Tibial artery (tissue), 4 donors: Measurements from ENCODE around the gene KIF1A.

Experiments
- DNase-seq, 2 donors: peaks; one replicate each; pipeline ENCODE4 v3.0.0-alpha.2; 2019
- H3K27ac ChIP-seq, 2 donors: fragments of 200-600 bp; sonication (generic) in 1 of 2; 1 replicate in 1 of 2; 2 replicates in 1 of 2; pipeline ENCODE4 v1.5.1; 2018 to 2019; ENCODE audit warnings: mild to moderate bottlenecking in 1 of 2
- H3K27me3 ChIP-seq, 2 donors: fragments of 200-600 bp; sonication (generic) in 1 of 2; one replicate each; pipeline versions ENCODE4 v1.5.1 to v1.6.0; 2016 to 2019
- H3K36me3 ChIP-seq, 3 donors: fragments of 200-600 bp; sonication (generic) in 2 of 3; one replicate each; pipeline ENCODE4 v1.5.1; 2016 to 2019; ENCODE audit warnings: mild to moderate bottlenecking in 2 of 3
- H3K4me1 ChIP-seq, 4 donors: fragments of 200-600 bp; sonication (generic) in 2 of 4; 1 replicate in 3 of 4; 2 replicates in 1 of 4; pipeline ENCODE4 v1.5.1; 2016 to 2019
- H3K4me3 ChIP-seq, 2 donors: fragments of 200-600 bp; sonication (generic) in 1 of 2; 1 replicate in 1 of 2; 2 replicates in 1 of 2; pipeline ENCODE4 v1.5.1; 2018 to 2019; ENCODE audit warnings: mild to moderate bottlenecking in 2 of 2
- H3K9me3 ChIP-seq, 3 donors: fragments of 200-600 bp; sonication (generic) in 1 of 3; one replicate each; pipeline ENCODE4 v1.5.1; 2016 to 2019
- CTCF ChIP-seq, 2 experiments: fragments of 200-600 bp in 1 of 2; fragments of 450-650 bp in 1 of 2; IDR thresholded peaks; one replicate each; pipeline ENCODE4 v1.5.1; 2017 to 2019; ENCODE audit warnings: antibody characterized with exemption in 2 of 2, mild to moderate bottlenecking in 1 of 2, moderate library complexity in 1 of 2
- intact Hi-C: fragments of 100-400 bp; cut with DNase I; formaldehyde crosslinking; loops from one replicate; pipeline ENCODE4 v1.15.0; 2023; ENCODE audit warnings: low total_unique reads

Gene KIF1A

GRCh38 chr2:240861547-240861946 is 41.5 kb upstream of the KIF1A start:
- DNase-seq: no peak
- Histone ChIP-seq H3K27me3 (peaks cover 0 to 13% of the 10 kb centered on the region in 2 donors), H3K9me3 (no peaks in the 10 kb centered on the region), H3K27ac (no peak overlapping the region), H3K4me3 (no peak overlapping the region), H3K4me1 (no peaks in the 10 kb centered on the region), H3K36me3 (no peaks in the 10 kb centered on the region)
- intact Hi-C loops: no loop called here
- TF ChIP-seq CTCF (IDR thresholded peaks at IDR 0.05): no peak

- Histone ChIP-seq H3K27me3 (peaks cover 0 to 20% of the 10 kb centered on the region in 2 donors), H3K9me3 (no peaks in the 10 kb centered on the region), H3K36me3 (no peaks in the 10 kb centered on the region), H3K27ac (no peak overlapping the region), H3K4me3 (no peak overlapping the region), H3K4me1 (no peaks in the 10 kb centered on the region)
- intact Hi-C loops: no loop called here
- no peak for DNase-seq
- no peak for TF ChIP-seq CTCF (IDR thresholded peaks at IDR 0.05)
Observed at GRCh38 chr2:240858871-240859270, 38.9 kb upstream of the KIF1A start.

GRCh38 chr2:240858321-240858720 is 38.3 kb upstream of the KIF1A start:
- peaks cover 0 to 20% of the 10 kb centered on the region in 2 donors for H3K27me3 ChIP-seq
- H3K4me1 ChIP-seq: no peaks in the 10 kb centered on the region
- no peak for TF ChIP-seq CTCF (IDR thresholded peaks at IDR 0.05)
- H3K4me3 ChIP-seq: no peak overlapping the region
- no peaks in the 10 kb centered on the region for H3K9me3 ChIP-seq
- no peaks in the 10 kb centered on the region for H3K36me3 ChIP-seq
- intact Hi-C loops: no loop called here
- no peak for DNase-seq
- no peak overlapping the region for H3K27ac ChIP-seq

- Histone ChIP-seq H3K4me1 (no peaks in the 10 kb centered on the region), H3K36me3 (no peaks in the 10 kb centered on the region), H3K4me3 (no peak overlapping the region), H3K27me3 (peaks cover 0 to 20% of the 10 kb centered on the region in 2 donors), H3K27ac (no peak overlapping the region), H3K9me3 (no peaks in the 10 kb centered on the region)
- TF ChIP-seq CTCF (IDR thresholded peaks at IDR 0.05): no peak
- DNase-seq: no peak
- intact Hi-C loops: no loop called here
Observed at GRCh38 chr2:240857039-240858008, 37.3 kb upstream of the KIF1A start.

GRCh38 chr2:240856151-240856980 is 36.3 kb upstream of the KIF1A start:
- no peak for DNase-seq
- intact Hi-C loops: no loop called here

More at GRCh38 chr2:240856151-240856980, 36.3 kb upstream of the KIF1A start:
- H3K36me3 ChIP-seq: no peaks in the 10 kb centered on the region
- no peak overlapping the region for H3K4me3 ChIP-seq
- H3K27ac ChIP-seq: no peak overlapping the region
- no peaks in the 10 kb centered on the region for H3K9me3 ChIP-seq
- no peaks in the 10 kb centered on the region for H3K4me1 ChIP-seq
- TF ChIP-seq CTCF (IDR thresholded peaks at IDR 0.05): no peak
- H3K27me3 ChIP-seq: peaks cover 0 to 27% of the 10 kb centered on the region in 2 donors
